HEK293T (cell line): ENCODE measurements around the gene HDAC9.

ENCODE experiments used
- CTCF ChIA-PET: fragments of 350-600 bp; formaldehyde crosslinking; extraction: SDS; loops from one replicate; lab custom pipeline; 2021; ENCODE audit warnings: antibody characterized with exemption, inconsistent platforms; lab: Yijun Ruan, JAX
- POLR2A ChIA-PET: fragments of 350-600 bp; formaldehyde crosslinking; extraction: SDS; loops from one replicate; lab custom pipeline; 2020; ENCODE audit warnings: antibody characterized with exemption, inconsistent platforms; lab: Yijun Ruan, JAX
- DNase-seq: peaks from one replicate; pipeline ENCODE4 v3.0.0; 2012; ENCODE audit warnings: mixed read lengths; ENCODE audit errors: extremely low spot score
- ARNT ChIP-seq: fragments of 450-650 bp; IDR thresholded peaks from 2 replicates; pipeline ENCODE4 v1.6.1; 2017; ENCODE audit warnings: mild to moderate bottlenecking
- BHLHE40 ChIP-seq: fragments of 450-650 bp; IDR thresholded peaks from 2 replicates; pipeline ENCODE4 v1.6.1; 2016; ENCODE audit warnings: mild to moderate bottlenecking, moderate library complexity, borderline replicate concordance
- CTBP1 ChIP-seq: fragments of 450-650 bp; IDR thresholded peaks from 2 replicates; pipeline ENCODE4 v1.6.1; 2016; ENCODE audit warnings: borderline replicate concordance
- ELF4 ChIP-seq: fragments of 450-650 bp; IDR thresholded peaks from 2 replicates; pipeline ENCODE4 v1.6.1; 2017; ENCODE audit warnings: antibody characterized with exemption
- FOXA1 ChIP-seq: fragments of 450-650 bp; IDR thresholded peaks from 2 replicates; pipeline ENCODE4 v1.6.1; 2016; ENCODE audit warnings: mild to moderate bottlenecking
- FOXK2 ChIP-seq: fragments of 450-650 bp; IDR thresholded peaks from 2 replicates; pipeline ENCODE4 v1.6.1; 2016; ENCODE audit warnings: mild to moderate bottlenecking
- FOXM1 ChIP-seq: fragments of 450-650 bp; IDR thresholded peaks from 2 replicates; pipeline ENCODE4 v1.6.1; 2017; ENCODE audit warnings: mild to moderate bottlenecking, borderline replicate concordance
- HDGF ChIP-seq: fragments of 450-650 bp; IDR thresholded peaks from 2 replicates; pipeline ENCODE4 v1.6.1; 2017; ENCODE audit warnings: antibody characterized with exemption, borderline replicate concordance
- L3MBTL2 ChIP-seq: fragments of 450-650 bp; conservative IDR thresholded peaks from 2 replicates; pipeline ENCODE4 v1.6.1; 2016; ENCODE audit warnings: mild to moderate bottlenecking
- LEF1 ChIP-seq: fragments of 450-650 bp; IDR thresholded peaks from 2 replicates; pipeline ENCODE4 v1.6.1; 2017; ENCODE audit warnings: mild to moderate bottlenecking, borderline replicate concordance
- NFRKB ChIP-seq: fragments of 450-650 bp; IDR thresholded peaks from 2 replicates; pipeline ENCODE4 v1.6.1; 2016; ENCODE audit warnings: mild to moderate bottlenecking, moderate library complexity
- PKNOX1 ChIP-seq: fragments of 450-650 bp; IDR thresholded peaks from 2 replicates; pipeline ENCODE4 v1.6.1; 2016
- SP1 ChIP-seq: fragments of 450-650 bp; IDR thresholded peaks from 2 replicates; pipeline ENCODE4 v1.6.1; 2017
- SUZ12 ChIP-seq: fragments of 450-650 bp; IDR thresholded peaks from 2 replicates; pipeline ENCODE4 v1.6.1; 2016; ENCODE audit warnings: mild to moderate bottlenecking
- TARDBP ChIP-seq: fragments of 450-650 bp; IDR thresholded peaks from 2 replicates; pipeline ENCODE4 v1.6.1; 2016
- ZNF384 ChIP-seq: fragments of 450-650 bp; IDR thresholded peaks from 2 replicates; pipeline ENCODE4 v1.6.1; 2016

The HDAC9 gene

GRCh38 chr7:18821554-18821953, 326.0 kb downstream of the HDAC9 start:
- CTCF ChIA-PET: no interaction called here
- DNase-seq: no peak
- POLR2A ChIA-PET: no interaction called here
- TF ChIP-seq LEF1 (no peak), TARDBP (no peak), L3MBTL2 (no peak), SP1 (no peak), FOXA1 (no peak), ZNF384 (no peak), CTBP1 (no peak), ARNT (no peak), PKNOX1 (no peak), BHLHE40 (no peak), NFRKB (no peak), HDGF (no peak), ELF4 (no peak), SUZ12 (no peak), FOXK2 (no peak), FOXM1 (no peak)

DNA sequence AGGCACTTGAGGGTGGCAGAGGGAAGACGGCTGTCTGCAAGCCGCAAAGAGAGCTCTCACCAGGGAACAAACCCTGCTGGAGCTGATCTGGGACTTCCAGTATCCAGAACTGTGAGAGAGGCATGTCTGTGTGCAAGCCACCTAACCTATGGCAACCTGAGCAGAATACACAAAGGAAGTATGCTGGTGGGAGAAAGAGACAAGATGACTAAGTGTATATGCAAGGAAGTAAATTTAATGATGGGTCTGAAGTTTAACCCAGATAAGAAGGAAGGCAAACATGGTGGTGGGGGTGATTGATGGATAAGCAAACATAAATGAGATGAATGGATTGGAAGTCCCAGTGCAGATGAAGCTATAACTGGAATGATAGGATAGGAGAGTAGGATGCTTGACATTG, 328.6 kb downstream of the HDAC9 start:
- ChIA-PET POLR2A (no interaction called here), CTCF (no interaction called here)
- no peak for DNase-seq
- TF ChIP-seq BHLHE40 (no peak), LEF1 (no peak), PKNOX1 (no peak), FOXM1 (no peak), SUZ12 (no peak), TARDBP (no peak), CTBP1 (no peak), SP1 (no peak), ZNF384 (no peak), NFRKB (no peak), HDGF (no peak)

GRCh38 chr7:18828260-18828993, 332.9 kb downstream of the HDAC9 start:
- DNase-seq: no peak
- TF ChIP-seq FOXA1 (no peak), PKNOX1 (peak; percentile 23; the same call in 1 of the 2 replicates)
- CTCF ChIA-PET: no interaction called here
- POLR2A ChIA-PET: no interaction called here

DNA sequence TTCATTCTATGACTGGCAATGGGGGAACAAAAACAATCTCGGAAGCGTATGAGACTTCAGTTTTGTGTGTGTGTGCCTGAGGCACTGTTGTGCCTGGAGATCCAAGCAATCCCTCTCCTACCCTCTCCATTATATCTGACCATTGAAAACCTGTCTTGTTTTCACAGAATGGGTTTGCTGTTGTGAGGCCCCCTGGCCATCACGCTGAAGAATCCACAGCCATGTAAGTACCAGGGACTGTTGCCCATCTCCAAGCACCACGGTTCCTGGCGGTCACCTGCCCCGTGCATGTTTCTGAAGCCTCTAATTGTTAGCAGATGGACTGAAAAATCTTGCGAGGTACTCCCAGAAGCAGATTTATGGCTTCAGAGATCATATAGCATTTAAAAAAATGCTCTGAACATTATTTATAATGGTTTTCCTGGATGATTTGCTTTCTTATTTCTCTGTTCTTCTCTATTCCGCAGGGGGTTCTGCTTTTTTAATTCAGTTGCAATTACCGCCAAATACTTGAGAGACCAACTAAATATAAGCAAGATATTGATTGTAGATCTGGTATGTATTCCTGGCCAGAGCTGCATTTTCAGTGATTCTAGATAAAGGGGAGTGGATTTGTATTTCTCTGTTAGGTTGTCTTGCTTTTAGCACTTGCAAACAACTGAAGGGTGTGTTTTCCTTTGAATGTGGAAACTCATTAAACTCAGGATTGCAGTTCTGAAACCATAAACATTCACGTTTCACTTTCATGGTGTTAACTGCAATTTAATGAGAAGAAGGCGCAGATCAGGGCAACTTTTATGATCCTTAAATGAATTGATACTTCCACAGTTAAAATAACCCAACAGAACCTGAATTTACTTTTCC, 333.7 kb downstream of the HDAC9 start:
- ChIA-PET POLR2A (no interaction called here), CTCF (no interaction called here)
- TF ChIP-seq CTBP1 (no peak), PKNOX1 (no peak), SP1 (no peak), SUZ12 (no peak), NFRKB (no peak), FOXA1 (no peak), BHLHE40 (no peak), HDGF (no peak), FOXM1 (no peak), FOXK2 (no peak), L3MBTL2 (no peak), ZNF384 (no peak), LEF1 (no peak), ELF4 (no peak), ARNT (no peak), TARDBP (no peak)
- DNase-seq: no peak

DNA sequence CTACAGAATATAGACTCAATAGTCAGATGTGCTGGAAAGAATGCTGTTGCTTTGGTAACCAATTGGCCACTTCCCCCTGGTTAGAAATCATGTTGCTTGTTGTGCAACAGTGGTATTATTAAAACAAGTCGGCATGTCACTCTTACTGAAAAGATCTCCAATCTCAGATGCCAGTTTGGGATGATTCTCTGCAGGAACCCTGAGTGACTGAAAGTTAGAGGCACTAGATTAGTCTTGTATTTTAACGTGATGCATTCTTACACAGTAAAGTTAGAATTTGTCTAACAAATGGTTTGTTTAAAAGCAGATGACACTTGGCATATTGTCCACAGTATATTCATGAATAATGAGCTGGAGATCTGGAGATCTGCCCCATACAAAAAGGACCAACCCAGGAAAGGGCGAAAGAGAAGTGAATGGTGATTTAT, 334.3 kb downstream of the HDAC9 start:
- ChIA-PET POLR2A (no interaction called here), CTCF (no interaction called here)
- no peak for TF ChIP-seq L3MBTL2
- no peak for TF ChIP-seq HDGF
- TF ChIP-seq NFRKB: no peak
- TF ChIP-seq BHLHE40: no peak
- TF ChIP-seq CTBP1: no peak
- no peak for TF ChIP-seq FOXA1
- TF ChIP-seq SP1: no peak
- TF ChIP-seq LEF1: no peak
- TF ChIP-seq SUZ12: no peak
- TF ChIP-seq ZNF384: no peak
- TF ChIP-seq PKNOX1: no peak
- TF ChIP-seq ARNT: no peak
- no peak for TF ChIP-seq FOXM1
- TF ChIP-seq TARDBP: no peak
- TF ChIP-seq ELF4: no peak
- DNase-seq: no peak
